CD4-positive, CD25-positive, alpha-beta regulatory T cell (primary cell): Measurements from ENCODE around the gene XIAP. TPM values are rescaled to one million over a fixed set of nuclear protein-coding genes. Genes with fewer than 3 reads are reported as not detected.
A peak's percentile ranks its signal among the peaks of the same experiment; 100 is the strongest.

Experiments used
- ATAC-seq, 2 donors: fragments of 150-1000 bp; cut with Tn5 transposase; one replicate each; pipeline ENCODE4 v1.10.0; 2021; ENCODE audit warnings: low read depth in 2 of 2, moderate number of reproducible peaks in 2 of 2, moderate library complexity in 1 of 2
- DNase-seq, 3 donors: peaks; one replicate each; pipeline versions ENCODE4 v3.0.0 to v3.0.0-alpha.2; 2012 to 2022; ENCODE audit warnings: mixed read lengths in 1 of 3
- H3K27ac ChIP-seq: one replicate; pipeline ENCODE4 v1.7.0; 2013; ENCODE audit warnings: mild to moderate bottlenecking, low read length; ENCODE audit not compliant: insufficient read depth, poor library complexity, severe bottlenecking
- H3K27me3 ChIP-seq: one replicate; pipeline ENCODE4 v1.7.0; 2013; ENCODE audit warnings: low read length; ENCODE audit not compliant: control insufficient read depth, insufficient read depth
- H3K36me3 ChIP-seq: one replicate; pipeline ENCODE4 v1.7.0; 2013; ENCODE audit warnings: mild to moderate bottlenecking, low read length, moderate library complexity; ENCODE audit not compliant: control insufficient read depth, insufficient read depth
- H3K4me1 ChIP-seq: 2 replicates; pipeline ENCODE4 v1.7.0; 2013; ENCODE audit warnings: mild to moderate bottlenecking, low read length; ENCODE audit not compliant: insufficient read depth, control insufficient read depth, poor library complexity, severe bottlenecking
- H3K4me3 ChIP-seq: one replicate; pipeline ENCODE4 v1.7.0; 2013; ENCODE audit warnings: low read depth, mild to moderate bottlenecking, low read length, moderate library complexity
- H3K9me3 ChIP-seq, 2 experiments: 1 replicate in 1 of 2; 2 replicates in 1 of 2; pipeline ENCODE4 v1.7.0; 2013; ENCODE audit warnings: low read length in 2 of 2, mild to moderate bottlenecking in 1 of 2, moderate library complexity in 1 of 2; ENCODE audit not compliant: control insufficient read depth in 2 of 2
- H3K27ac Mint-ChIP-seq, 3 donors: one replicate each; pipeline ENCODE4 v1.8.0; 2020 to 2022; ENCODE audit warnings: mild to moderate bottlenecking in 3 of 3, mixed read lengths in 3 of 3, moderate library complexity in 2 of 3
- H3K27me3 Mint-ChIP-seq: one replicate; pipeline ENCODE4 v1.8.0; 2022; ENCODE audit warnings: mild to moderate bottlenecking, mixed read lengths
- H3K36me3 Mint-ChIP-seq: one replicate; pipeline ENCODE4 v1.8.0; 2020; ENCODE audit warnings: mixed read lengths
- H3K4me1 Mint-ChIP-seq, 4 donors: one replicate each; pipeline ENCODE4 v1.8.0; 2020 to 2022; ENCODE audit warnings: mixed read lengths in 4 of 4, mild to moderate bottlenecking in 1 of 4
- H3K4me3 Mint-ChIP-seq, 4 donors: one replicate each; pipeline ENCODE4 v1.8.0; 2020 to 2022; ENCODE audit warnings: mild to moderate bottlenecking in 4 of 4, mixed read lengths in 4 of 4, moderate library complexity in 3 of 4
- H3K9me3 Mint-ChIP-seq, 7 donors: one replicate each; pipeline ENCODE4 v1.8.0; 2020 to 2022; ENCODE audit warnings: mixed read lengths in 7 of 7, mild to moderate bottlenecking in 3 of 7, moderate library complexity in 2 of 7
- polyA plus RNA-seq, 4 donors: library from polyadenylated mRNA; unstranded; fragments of 300-500 nt; fragmentation: Illumina TruSeq; gene quantifications; one replicate each; pipeline ENCODE4 v1.2.3, GENCODE V29; 2021
- total RNA-seq: library from RNA; stranded (reverse); gene quantifications from one replicate; pipeline ENCODE4 v1.2.3, GENCODE V29; 2022

XIAP gene
- total and polyA plus RNA-seq, 5 donors from 2014 or later: 7.7 to 35.5 (median 8.0) TPM

GRCh38 chrX:123961268-123962005 is 101.6 kb downstream of the XIAP start, which contains the start of gene STAG2:
STAG2 (plus strand) TSS chrX:123961706; CDS start chrX:124022628, 60,922 bp downstream.
- Mint-ChIP-seq H3K4me3 (peak within 1 kb of the TSS; percentile 95 to 99 (median 98)), H3K4me1 (peaks cover 12 to 32% (median 16%) of the 10 kb centered on the region in 4 donors), H3K27me3 (peaks cover 24% of the 10 kb centered on the region), H3K9me3 (peaks cover 0 to 8% (median 0%) of the 10 kb centered on the region in 7 donors), H3K27ac (peak within 1 kb of the TSS; percentile 97 to 100 (median 98)), H3K36me3 (peaks cover 4% of the 10 kb centered on the region)
- peaks cover 22% of the 10 kb centered on the region for H3K4me1 ChIP-seq
- peak within 1 kb of the TSS; percentile 96 for H3K27ac ChIP-seq
- peak within 1 kb of the TSS; percentile 95 for H3K4me3 ChIP-seq
- ATAC-seq (no peak), DNase-seq (peak; percentile 38 to 67 (median 61))
- no peaks in the 10 kb centered on the region for H3K27me3 ChIP-seq
- H3K36me3 ChIP-seq: no peaks in the 10 kb centered on the region
- no peaks in the 10 kb centered on the region for H3K9me3 ChIP-seq

GRCh38 chrX:123962006-123962467 is 102.2 kb downstream of the XIAP start:
- peaks cover 24% of the 10 kb centered on the region for H3K27me3 Mint-ChIP-seq
- ATAC-seq: no peak
- peak in 2 of 3 donors; percentile 48 to 56 for DNase-seq
- H3K9me3 Mint-ChIP-seq: peaks cover 0 to 8% (median 0%) of the 10 kb centered on the region in 7 donors
- Histone ChIP-seq H3K27ac (peak overlapping the region; percentile 96), H3K9me3 (no peaks in the 10 kb centered on the region), H3K4me3 (peak overlapping the region; percentile 95), H3K27me3 (no peaks in the 10 kb centered on the region), H3K36me3 (no peaks in the 10 kb centered on the region), H3K4me1 (peaks cover 22% of the 10 kb centered on the region)
- H3K4me3 Mint-ChIP-seq: peak overlapping the region; percentile 95 to 99 (median 98)
- peak overlapping the region; percentile 97 to 100 (median 98) for H3K27ac Mint-ChIP-seq
- H3K36me3 Mint-ChIP-seq: peaks cover 4% of the 10 kb centered on the region
- H3K4me1 Mint-ChIP-seq: peaks cover 15 to 38% (median 21%) of the 10 kb centered on the region in 4 donors

GRCh38 chrX:123962794-123963373 is 103.0 kb downstream of the XIAP start:
- no peaks in the 10 kb centered on the region for H3K36me3 ChIP-seq
- H3K9me3 ChIP-seq: no peaks in the 10 kb centered on the region
- H3K27me3 ChIP-seq: no peaks in the 10 kb centered on the region
- ATAC-seq (peak; percentile 54 to 59), DNase-seq (peak; percentile 75 to 83 (median 83))
- Mint-ChIP-seq H3K9me3 (peaks cover 0 to 8% (median 0%) of the 10 kb centered on the region in 7 donors), H3K27ac (peak overlapping the region; percentile 97 to 100 (median 98)), H3K4me3 (peak overlapping the region; percentile 95 to 99 (median 98)), H3K4me1 (peaks cover 15 to 44% (median 23%) of the 10 kb centered on the region in 4 donors), H3K27me3 (peaks cover 24% of the 10 kb centered on the region), H3K36me3 (peaks cover 4% of the 10 kb centered on the region)
- H3K4me3 ChIP-seq: peak overlapping the region; percentile 95
- peak overlapping the region; percentile 96 for H3K27ac ChIP-seq
- peaks cover 27% of the 10 kb centered on the region for H3K4me1 ChIP-seq

Other genes starting within 250 kb of the XIAP start
- 89.5 TPM for gene THOC2, start 127.0 kb upstream of the XIAP start, total RNA-seq
- 10 to 100 TPM; 24.2 to 31.3 (median 25.0) TPM for gene THOC2, start 127.0 kb upstream of the XIAP start, polyA plus RNA-seq
- gene STAG2, start 101.7 kb downstream of the XIAP start, total RNA-seq: 79.4 TPM
- gene STAG2, start 101.7 kb downstream of the XIAP start, polyA plus RNA-seq: 10 to 100 TPM; 43.1 to 51.3 (median 47.5) TPM